Endothelial cell of hepatic sinusoid (primary cell): ENCODE results near the gene ZDHHC4.
"Not testable (repeated sequence)": the region's sequence is repeated elsewhere in the genome, so short reads cannot be mapped to it uniquely, and the experiment has no call there.

Experiments
- in situ Hi-C: cut with HindIII; loops from 2 replicates; pipeline ENCODE4 v1.10.0; 2017; ENCODE audit warnings: low sequenced_read_pairs

Gene ZDHHC4

DNA sequence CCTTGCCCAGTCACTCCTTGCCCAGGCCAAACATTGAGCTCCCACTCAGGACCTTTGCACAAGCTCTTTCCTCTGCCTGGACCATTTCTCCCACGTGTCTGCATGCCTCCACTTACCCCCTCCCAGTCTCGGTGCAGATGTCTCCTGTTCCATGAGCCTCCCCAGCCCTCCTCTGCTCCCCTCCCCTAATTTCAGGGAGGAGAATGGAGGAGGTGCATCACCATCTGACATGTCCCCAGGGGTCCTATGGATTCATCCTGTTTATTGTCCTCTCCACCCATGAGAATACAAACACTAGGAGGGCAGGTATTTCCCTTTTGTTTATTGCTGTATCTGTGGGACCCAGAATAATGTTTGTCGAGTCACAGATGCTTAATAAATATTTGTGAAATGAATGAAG, 17.4 kb upstream of the ZDHHC4 start:
- in situ Hi-C loops = no loop called here

GRCh38 chr7:6562106-6562505, 15.1 kb upstream of the ZDHHC4 start:
- in situ Hi-C loops = no loop called here

DNA sequence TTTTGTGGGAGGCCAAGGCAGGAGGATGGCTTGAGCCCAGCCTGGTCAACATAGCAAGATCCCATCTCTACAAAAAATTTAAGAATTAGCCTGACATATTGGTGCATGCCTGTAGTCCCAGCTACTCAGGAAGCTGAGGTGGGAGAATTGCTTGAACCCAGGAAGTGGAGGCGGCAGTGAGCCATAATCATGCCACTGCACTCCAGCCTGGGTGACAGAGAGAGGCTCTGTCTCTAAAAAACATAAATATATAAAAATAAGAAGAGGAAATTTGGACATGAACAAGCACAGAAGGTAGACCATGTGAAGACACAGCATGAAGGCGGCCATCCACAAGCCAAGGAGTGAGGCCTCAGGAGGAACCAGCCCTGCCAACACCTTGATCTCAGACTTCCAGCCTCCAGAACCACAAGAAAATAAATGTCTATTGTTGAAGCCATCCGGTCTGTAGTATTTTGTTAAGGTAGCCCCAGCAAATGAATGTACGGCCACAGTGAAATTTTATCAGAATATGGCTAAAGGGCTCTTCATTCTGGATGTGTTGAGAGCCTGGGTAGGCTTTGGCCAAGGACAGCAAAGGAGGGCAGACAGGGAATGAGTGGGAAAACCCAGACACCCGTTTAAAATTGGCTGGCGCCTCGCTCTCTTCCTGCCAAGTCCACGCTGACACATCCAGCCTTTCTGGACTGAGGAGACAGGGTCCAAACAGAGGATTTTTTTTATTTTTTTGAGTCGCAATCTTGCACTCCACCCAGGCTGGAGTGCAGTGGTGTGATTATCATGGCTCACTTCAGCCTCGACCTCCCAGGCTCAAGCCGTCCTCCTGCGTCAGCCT, 13.1 kb upstream of the ZDHHC4 start:
- in situ Hi-C loops = no loop called here

GRCh38 chr7:6565655-6566054, 11.6 kb upstream of the ZDHHC4 start:
- in situ Hi-C loops = no loop called here

- in situ Hi-C loops = no loop called here
Measured at GRCh38 chr7:6567886-6568285, 9.4 kb upstream of the ZDHHC4 start.

DNA sequence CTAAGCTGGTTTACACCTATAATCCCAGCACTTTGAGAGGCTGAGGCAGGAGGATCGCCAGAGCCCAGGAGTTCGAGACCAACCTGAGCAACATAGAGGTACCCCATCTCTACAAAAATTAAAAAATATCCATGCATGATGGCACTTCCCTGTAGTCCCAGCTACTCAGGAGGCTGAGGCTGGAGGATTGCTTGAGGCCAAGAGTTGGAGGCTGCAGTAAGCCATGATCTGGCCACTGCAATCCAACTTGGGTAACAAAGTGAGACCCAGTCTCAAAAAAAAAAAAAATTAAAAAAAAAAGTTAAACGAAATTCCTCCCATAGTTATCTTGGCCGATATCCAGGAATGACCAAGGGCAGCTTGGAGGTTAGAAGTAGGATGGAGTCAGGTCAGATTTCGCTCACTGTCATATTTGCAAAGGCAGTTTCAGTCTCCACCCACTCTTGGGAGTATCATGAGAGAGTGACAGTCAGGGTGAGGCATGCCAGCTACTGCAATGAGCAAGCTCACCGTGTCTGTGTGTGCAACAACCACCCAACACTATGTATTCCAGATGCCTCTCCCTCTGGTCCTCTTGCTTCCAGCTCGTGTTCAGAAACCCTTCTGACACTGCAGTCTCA, 6.0 kb upstream of the ZDHHC4 start:
- in situ Hi-C loops = no loop called here

DNA sequence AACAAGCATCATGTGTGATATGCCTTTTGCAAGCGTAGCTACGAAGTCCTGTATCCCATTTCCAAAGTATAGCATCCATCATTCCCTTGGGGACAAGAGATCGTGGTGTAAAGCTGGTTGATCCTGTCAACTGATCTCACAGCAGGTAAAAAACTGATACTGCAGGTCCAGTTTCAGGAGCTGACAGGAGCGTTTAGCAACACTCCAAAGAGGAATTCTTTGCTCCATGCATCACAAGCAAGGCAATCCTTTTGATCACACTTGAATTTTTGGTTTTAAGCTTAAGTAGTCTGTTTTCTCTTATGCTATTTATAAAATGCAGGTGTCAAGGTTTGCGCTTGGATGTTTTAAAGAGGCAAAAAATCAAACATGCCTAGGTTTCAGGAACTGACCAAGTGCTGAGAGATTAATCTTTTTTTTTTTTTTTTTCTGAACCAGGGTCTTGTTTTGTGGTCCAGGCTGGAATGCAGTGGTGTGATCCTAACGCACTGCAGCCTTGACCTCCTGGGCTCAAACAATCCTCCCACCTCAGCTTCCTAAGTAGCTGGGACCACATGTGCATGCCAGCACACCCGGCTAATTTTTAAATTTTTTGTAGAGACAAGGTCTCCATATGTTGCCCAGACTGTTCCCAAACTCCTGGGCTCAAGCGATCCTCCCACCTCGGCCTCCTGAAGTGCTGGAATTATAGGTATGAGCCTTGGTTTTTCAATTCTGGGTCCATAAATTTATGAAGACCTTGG, 1.8 kb upstream of the ZDHHC4 start:
- in situ Hi-C loops = loop anchor here (5.0 kb wide), 1 partner anchor 83 kb away; no protein-coding TSS in a partner anchor

DNA sequence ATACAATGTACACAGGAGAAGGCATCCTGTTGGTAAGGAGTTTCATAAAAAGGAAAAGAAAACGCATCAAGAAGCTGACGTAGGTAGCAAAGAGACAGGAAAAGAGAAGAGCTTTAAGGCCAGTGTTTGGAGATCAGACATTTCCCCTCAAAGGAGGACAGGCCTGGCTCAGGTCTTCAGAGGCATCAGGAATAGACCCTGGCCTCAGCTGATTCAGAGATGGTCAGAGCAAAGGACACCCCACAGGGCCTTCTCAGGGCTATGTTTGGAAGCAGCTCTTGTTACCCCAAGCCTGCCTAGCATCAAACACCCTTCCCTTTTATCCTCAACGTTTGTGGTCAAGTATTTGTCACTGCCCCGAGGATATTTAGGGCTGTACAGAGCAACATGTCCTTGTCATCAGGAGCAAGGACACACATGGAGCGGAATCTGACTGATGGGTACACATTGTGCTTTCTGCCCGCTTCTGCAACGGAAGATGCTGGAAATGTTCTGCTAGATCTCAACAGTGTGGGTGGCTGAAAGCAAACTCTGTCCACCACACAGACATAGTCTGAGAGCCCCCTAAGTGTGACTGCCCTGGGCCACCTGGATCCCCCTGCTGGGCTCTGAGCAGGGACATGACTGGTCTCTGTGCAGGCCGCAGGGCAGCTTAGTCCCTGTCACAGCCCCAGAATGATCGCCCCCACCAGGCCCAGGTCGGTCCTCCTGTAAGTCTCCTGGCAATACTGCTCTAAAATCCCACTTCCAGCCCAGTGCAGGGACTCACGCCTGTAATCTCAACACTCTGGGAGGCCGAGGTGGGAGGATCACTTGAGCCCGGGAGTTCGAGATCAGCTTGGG, 1.0 kb upstream of the ZDHHC4 start:
- in situ Hi-C loops = loop anchor here (5.0 kb wide), 1 partner anchor 84 kb away; no protein-coding TSS in a partner anchor

GRCh38 chr7:6576867-6577368, 336 bp upstream of the ZDHHC4 start:
- in situ Hi-C loops = loop anchor here (5.0 kb wide), 1 partner anchor 85 kb away; no protein-coding TSS in a partner anchor

- in situ Hi-C loops = loop anchor here (5.0 kb wide), 1 partner anchor 86 kb away; no protein-coding TSS in a partner anchor
Measured at GRCh38 chr7:6578114-6579084, 1.1 kb downstream of the ZDHHC4 start.

DNA sequence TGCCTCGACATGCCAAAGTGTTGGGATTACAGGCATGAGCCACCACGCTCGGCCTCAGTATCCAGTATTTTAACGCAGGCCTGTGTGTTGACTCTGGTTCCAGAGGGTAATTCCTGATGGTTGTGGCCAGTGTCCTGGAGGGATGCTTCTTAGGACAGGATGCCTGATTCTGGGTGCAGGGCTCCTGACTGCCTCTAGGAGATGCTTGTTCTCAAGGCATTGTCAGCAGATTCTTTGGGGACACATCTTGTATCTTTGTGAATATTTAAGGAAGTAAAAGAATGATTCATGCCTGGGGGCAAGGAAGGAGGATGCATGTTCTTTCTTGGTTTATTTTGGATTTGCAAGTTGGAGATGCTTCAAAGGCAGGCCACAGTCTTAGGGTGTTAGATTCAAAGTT, 2.2 kb downstream of the ZDHHC4 start:
- in situ Hi-C loops = loop anchor here (5.0 kb wide), 1 partner anchor 87 kb away; no protein-coding TSS in a partner anchor

DNA sequence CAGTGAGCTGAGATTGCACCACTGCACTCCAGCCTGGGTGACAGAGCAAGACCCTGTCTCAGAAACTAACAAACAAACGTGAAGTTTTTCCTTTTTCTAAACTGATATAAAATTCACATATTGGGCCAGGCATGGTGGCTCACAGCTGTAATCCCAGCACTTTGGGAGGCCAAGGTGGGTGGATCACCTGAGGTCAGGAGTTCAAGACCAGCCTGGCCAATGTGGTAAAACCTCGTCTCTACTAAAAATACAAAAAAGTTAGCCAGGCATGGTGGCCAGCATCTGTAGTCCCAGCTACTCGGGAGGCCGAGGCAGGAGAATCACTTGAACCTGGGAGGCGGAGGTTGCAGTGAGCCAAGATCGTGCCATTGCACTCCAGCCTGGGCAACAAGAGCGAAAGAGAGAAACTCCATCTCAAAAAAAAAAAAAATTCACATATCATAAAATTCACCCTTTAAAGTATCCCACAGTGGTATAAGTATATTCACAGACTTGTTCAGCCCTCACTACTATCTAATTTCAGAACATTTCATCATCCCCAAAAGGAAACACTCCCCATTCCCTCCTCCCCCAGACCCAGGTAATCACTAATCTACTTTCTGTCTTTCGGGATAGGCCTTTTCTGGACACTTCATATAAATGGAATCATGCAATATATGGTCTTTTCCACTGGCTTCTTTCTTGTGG, 8.6 kb downstream of the ZDHHC4 start:
- in situ Hi-C loops = not testable (repeated sequence)

DNA sequence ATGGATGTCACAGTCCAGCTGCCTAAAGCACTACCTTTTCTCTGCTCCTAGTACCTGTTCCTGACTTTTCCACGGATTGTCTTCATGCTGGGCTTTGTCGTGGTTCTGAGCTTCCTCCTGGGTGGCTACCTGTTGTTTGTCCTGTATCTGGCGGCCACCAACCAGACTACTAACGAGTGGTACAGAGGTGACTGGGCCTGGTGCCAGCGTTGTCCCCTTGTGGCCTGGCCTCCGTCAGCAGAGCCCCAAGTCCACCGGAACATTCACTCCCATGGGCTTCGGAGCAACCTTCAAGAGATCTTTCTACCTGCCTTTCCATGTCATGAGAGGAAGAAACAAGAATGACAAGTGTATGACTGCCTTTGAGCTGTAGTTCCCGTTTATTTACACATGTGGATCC, 11.3 kb downstream of the ZDHHC4 start:
- in situ Hi-C loops = no loop called here

DNA sequence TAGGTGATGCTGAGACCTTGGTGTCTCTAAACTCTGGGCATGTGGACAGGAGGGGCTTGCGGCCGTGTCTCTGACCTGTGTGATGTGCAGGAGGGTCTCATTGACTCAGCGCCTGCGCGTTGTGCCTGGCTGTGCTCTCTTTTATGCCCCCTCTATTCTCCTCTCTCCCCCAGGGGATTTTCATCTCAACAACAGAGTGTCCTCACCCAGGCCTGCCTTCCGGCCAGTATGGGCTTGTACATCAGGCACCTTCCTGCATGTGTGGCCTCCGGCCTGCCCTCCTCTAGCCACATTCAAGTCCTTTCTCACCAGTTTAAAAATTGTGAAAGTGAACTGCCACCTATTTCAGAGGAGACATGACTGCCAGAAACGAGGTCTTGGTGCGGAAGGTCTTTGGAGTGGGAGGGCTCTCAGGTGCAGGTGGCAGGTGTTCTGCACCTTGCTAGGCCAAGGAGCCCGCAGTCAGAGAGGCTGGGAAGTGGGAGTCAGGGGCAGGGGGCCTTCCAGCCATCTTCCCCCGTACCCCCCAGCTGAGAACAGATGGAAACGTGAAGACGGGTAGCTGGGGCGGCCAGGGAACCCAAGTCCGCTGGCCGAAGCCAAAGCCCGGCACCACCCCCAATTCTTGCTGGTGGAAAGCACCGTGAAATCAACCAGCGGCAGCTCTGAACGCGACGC, 12.0 kb downstream of the ZDHHC4 start:
- in situ Hi-C loops = no loop called here

- in situ Hi-C loops = loop anchor here (5.0 kb wide), 1 partner anchor 42 kb away; no protein-coding TSS in a partner anchor
Measured at GRCh38 chr7:6589829-6590644, 12.8 kb downstream of the ZDHHC4 start, which contains the start of gene INTS15. Gene INTS15, plus strand, starts transcription at chr7:6590021. Its CDS starts 263 bp downstream, at chr7:6590284.

- in situ Hi-C loops = loop anchor here (5.0 kb wide), 1 partner anchor 42 kb away; no protein-coding TSS in a partner anchor
Measured at GRCh38 chr7:6590645-6591110, 13.4 kb downstream of the ZDHHC4 start.

DNA sequence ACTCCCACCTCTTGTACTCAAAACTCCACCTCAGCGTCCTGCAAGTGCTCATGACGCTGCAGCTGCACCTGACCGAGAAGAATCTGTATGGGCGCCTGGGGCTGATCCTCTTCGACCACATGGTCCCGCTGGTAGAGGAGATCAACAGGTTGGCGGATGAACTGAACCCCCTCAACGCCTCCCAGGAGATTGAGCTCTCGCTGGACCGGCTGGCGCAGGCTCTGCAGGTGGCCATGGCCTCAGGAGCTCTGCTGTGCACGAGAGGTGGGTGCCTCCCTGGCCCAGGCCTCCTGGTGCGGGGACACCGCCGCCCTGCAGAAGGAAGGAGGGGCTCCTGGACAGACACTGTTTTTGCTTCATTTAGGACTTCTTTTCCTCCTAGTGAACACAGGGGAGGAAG, 22.8 kb downstream of the ZDHHC4 start:
- in situ Hi-C loops = no loop called here
